Measurements from ENCODE around the gene RPS19BP1. TPM values are rescaled to one million over a fixed set of nuclear protein-coding genes. Genes with fewer than 3 reads are reported as not detected.

Gene RPS19BP1
- total RNA-seq, 1 experiment from 2014 or later: 80.4 TPM

DNA sequence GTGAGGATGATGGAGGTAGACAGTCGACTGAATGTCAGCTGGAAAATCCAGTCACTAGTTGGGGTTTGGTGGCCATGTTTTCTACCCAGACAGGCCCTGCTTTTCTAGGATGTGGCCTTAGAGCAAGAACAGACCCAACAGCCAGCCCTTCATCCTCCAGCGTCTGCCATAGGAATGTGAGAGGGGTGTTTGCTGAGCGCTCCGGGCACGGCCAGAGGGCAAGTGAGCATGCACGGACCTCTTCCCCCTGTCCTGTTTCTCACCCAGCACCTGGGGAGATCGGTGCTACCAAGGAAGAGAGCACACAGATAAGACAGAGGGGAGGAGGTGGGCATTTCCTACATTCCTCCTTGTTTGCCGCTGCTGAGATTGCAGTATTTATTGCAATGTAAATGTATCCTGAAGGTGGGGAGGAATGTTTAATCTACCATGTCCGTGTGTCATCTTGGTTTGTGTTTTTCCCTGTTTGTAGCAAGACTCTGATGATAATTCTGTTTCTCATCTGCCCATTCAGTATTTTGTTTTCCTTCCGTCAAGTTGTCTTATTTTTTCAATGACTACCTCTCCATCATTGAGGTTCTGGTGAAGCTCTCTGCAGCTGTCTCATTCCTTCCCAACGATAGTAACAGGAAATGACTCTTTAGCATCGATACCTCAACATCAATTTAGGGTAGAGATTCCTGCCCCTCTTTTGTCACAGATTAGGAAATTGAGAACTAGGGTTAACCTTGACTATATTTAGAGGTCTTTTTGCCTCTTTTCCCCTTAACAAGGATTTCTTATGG lies 17.1 kb downstream of the RPS19BP1 start:
- no peak for DNase-seq (ENCODE audit: low read depth, low spot score)
- intact Hi-C loops (cut with micrococcal nuclease): no loop called here
- no TSS peak for BruUV-seq (replicated peaks)
- H3K4me3 ChIP-seq (replicated peaks in 1 of 2; ENCODE audit: low read depth in 1 of 2, low read length in 2 of 2): no peak overlapping the region
- no peak overlapping the region for H3K4me2 ChIP-seq (ENCODE audit: low read length)
- no peak for ATAC-seq
- no peaks in the 10 kb centered on the region for H3K9me2 ChIP-seq (ENCODE audit: insufficient read depth)
- POLR2A ChIA-PET: interaction anchor here (1.5 kb wide), 1 partner anchor 13 kb away, joined by 5 read pairs; the partner anchor contains the start of gene MIEF1
- peaks cover 9% of the 10 kb centered on the region; the same call in 1 of the 2 replicates for H4K20me1 ChIP-seq (ENCODE audit: insufficient read depth)
- peaks cover 44 to 62% of the 10 kb centered on the region in 2 experiments for H3K36me3 ChIP-seq (ENCODE audit: control insufficient read depth in 1 of 2, insufficient read depth in 2 of 2, low read length in 2 of 2)
- no peak overlapping the region for H3K27ac ChIP-seq (ENCODE audit: low read depth, low read length)
- H3K9ac ChIP-seq (ENCODE audit: low read length): no peak overlapping the region
- no peaks in the 10 kb centered on the region for H3K9me3 ChIP-seq (ENCODE audit: control insufficient read depth in 1 of 2, insufficient read depth in 1 of 2, low read depth in 1 of 2, low read length in 2 of 2)
- no peak overlapping the region for H2AFZ ChIP-seq (ENCODE audit: low read depth, low read length, poor library complexity, severe bottlenecking)
- H3K4me1 ChIP-seq (ENCODE audit: control insufficient read depth in 1 of 2, insufficient read depth in 2 of 2, low read length in 2 of 2): peaks cover 10 to 20% of the 10 kb centered on the region in 2 experiments
- CTCF ChIA-PET: interaction anchor here (1.6 to 2.3 kb wide), 5 partner anchors 13 to 380 kb away, joined by 3 to 19 read pairs (median 12); partner anchors contain the start of gene MIEF1
- RAD21 ChIA-PET (ENCODE audit: low non-redundant PET in 1 of 2, low total read pairs in 2 of 2, uncharacterized antibody in 2 of 2, unreplicated experiment in 2 of 2): no interaction called here
- H3K79me2 ChIP-seq (ENCODE audit: insufficient read depth, low read length): peaks cover 57% of the 10 kb centered on the region
- TF ChIP-seq EZH2 (IDR thresholded peaks at IDR 0.05) (no peak), ZNF274 (IDR thresholded peaks at IDR 0.05; ENCODE audit: low read depth, low read length) (no peak), ZFX (IDR thresholded peaks at IDR 0.05) (no peak), POLR2AphosphoS5 (IDR thresholded peaks at IDR 0.05; ENCODE audit: low read depth, low read length) (no peak)
- TF ChIP-seq, protein P1, sequence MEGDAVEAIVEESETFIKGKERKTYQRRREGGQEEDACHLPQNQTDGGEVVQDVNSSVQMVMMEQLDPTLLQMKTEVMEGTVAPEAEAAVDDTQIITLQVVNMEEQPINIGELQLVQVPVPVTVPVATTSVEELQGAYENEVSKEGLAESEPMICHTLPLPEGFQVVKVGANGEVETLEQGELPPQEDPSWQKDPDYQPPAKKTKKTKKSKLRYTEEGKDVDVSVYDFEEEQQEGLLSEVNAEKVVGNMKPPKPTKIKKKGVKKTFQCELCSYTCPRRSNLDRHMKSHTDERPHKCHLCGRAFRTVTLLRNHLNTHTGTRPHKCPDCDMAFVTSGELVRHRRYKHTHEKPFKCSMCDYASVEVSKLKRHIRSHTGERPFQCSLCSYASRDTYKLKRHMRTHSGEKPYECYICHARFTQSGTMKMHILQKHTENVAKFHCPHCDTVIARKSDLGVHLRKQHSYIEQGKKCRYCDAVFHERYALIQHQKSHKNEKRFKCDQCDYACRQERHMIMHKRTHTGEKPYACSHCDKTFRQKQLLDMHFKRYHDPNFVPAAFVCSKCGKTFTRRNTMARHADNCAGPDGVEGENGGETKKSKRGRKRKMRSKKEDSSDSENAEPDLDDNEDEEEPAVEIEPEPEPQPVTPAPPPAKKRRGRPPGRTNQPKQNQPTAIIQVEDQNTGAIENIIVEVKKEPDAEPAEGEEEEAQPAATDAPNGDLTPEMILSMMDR (IDR thresholded peaks at IDR 0.05 in 2 of 3, conservative IDR thresholded peaks at IDR 0.05 in 1 of 3; ENCODE audit: borderline replicate concordance in 1 of 3, insufficient read depth in 1 of 3, low read depth in 2 of 3, low read length in 2 of 3): no peak
- no peaks in the 10 kb centered on the region for H3K27me3 ChIP-seq (ENCODE audit: insufficient read depth, low read length)
